Sigmoid colon (tissue), 7 donors: ENCODE data around the gene LMF1. TPM values are rescaled to one million over a fixed set of nuclear protein-coding genes. Genes with fewer than 3 reads are reported as not detected.
"Not testable (repeated sequence)": the region's sequence is repeated elsewhere in the genome, so short reads cannot be mapped to it uniquely, and the experiment has no call there.

Experiments used
- DNase-seq: peaks from one replicate; pipeline ENCODE4 v3.0.0-alpha.2; 2019
- H3K27ac ChIP-seq, 4 donors: fragments of 200-600 bp; sonication (generic); one replicate each; pipeline ENCODE4 v1.5.1; 2016 to 2019; ENCODE audit warnings: mild to moderate bottlenecking in 1 of 4
- H3K27me3 ChIP-seq, 3 donors: fragments of 200-600 bp; sonication (generic); one replicate each; pipeline ENCODE4 v1.5.1; 2019; ENCODE audit warnings: mild to moderate bottlenecking in 1 of 3
- H3K36me3 ChIP-seq, 4 donors: fragments of 200-600 bp; sonication (generic); one replicate each; pipeline ENCODE4 v1.5.1; 2016 to 2019
- H3K4me1 ChIP-seq, 4 donors: fragments of 200-600 bp; sonication (generic); one replicate each; pipeline ENCODE4 v1.5.1; 2017 to 2019
- H3K4me3 ChIP-seq, 4 donors: fragments of 200-600 bp; sonication (generic); one replicate each; pipeline ENCODE4 v1.5.1; 2017 to 2019; ENCODE audit warnings: mild to moderate bottlenecking in 2 of 4, moderate library complexity in 1 of 4
- H3K9me3 ChIP-seq, 4 donors: fragments of 200-600 bp in 3 of 4; sonication (generic) in 3 of 4; one replicate each; pipeline versions ENCODE4 v1.5.1 to v1.6.1; 2013 to 2019
- EP300 ChIP-seq, 4 donors: sonication (generic); formaldehyde crosslinking; IDR thresholded peaks; one replicate each; pipeline ENCODE4 v1.6.1; 2017; ENCODE audit warnings: antibody characterized with exemption in 4 of 4
- POLR2A ChIP-seq, 2 donors: fragments of 450-650 bp; IDR thresholded peaks; one replicate each; pipeline ENCODE4 v1.6.1; 2016; ENCODE audit warnings: antibody characterized with exemption in 2 of 2, mild to moderate bottlenecking in 2 of 2, moderate library complexity in 2 of 2
- POLR2AphosphoS5 ChIP-seq, 4 donors: sonication (generic); formaldehyde crosslinking; IDR thresholded peaks; one replicate each; pipeline ENCODE4 v1.6.1; 2017; ENCODE audit warnings: antibody characterized with exemption in 4 of 4
- WGBS, 2 donors: extraction: QIAGEN DNeasy Blood & Tissue Kit; methylation state at CpG; one replicate each; pipeline ENCODE4 v1.1.7; 2013; 5-methylcytosine and 5-hydroxymethylcytosine counted together
- intact Hi-C: fragments of 100-400 bp; cut with DNase I; formaldehyde crosslinking; loops from one replicate; pipeline ENCODE4 v1.15.1; 2023
- polyA plus RNA-seq, 3 donors: library from polyadenylated mRNA; stranded (reverse); fragments of 200-250 nt; gene quantifications; one replicate each; pipeline ENCODE4 v1.2.3, GENCODE V29; 2013
- total RNA-seq, 4 donors: library from RNA; depleted of rRNA; stranded (reverse); fragments of >200 nt; gene quantifications; one replicate each; pipeline ENCODE4 v1.1.0, GENCODE V29; 2016
- TF ChIP-seq, protein P1 (sequence below), 4 experiments: fragments of 450-650 bp in 3 of 4; fragments of 200-600 bp in 1 of 4; IDR thresholded peaks; one replicate each; pipeline ENCODE4 v1.5.1; 2016 to 2019; ENCODE audit warnings: antibody characterized with exemption in 4 of 4, mild to moderate bottlenecking in 3 of 4, moderate library complexity in 2 of 4
- donor health status: healthy with polysubstance abuse.
- donor health status: Bipolar disorder and iron deficiency.
- donor health status: healthy.

Gene LMF1
- total and polyA plus RNA-seq, 7 donors: 1.2 to 34.1 (median 19.9) TPM

- Histone ChIP-seq H3K36me3 (peaks cover 0 to 4% (median 0%) of the 10 kb centered on the region in 4 donors), H3K27ac (peak overlapping the region in 3 of 4 donors; percentile 70 to 81 (median 78)), H3K4me1 (peaks cover 0 to 38% (median 31%) of the 10 kb centered on the region in 4 donors), H3K9me3 (no peaks in the 10 kb centered on the region), H3K27me3 (no peaks in the 10 kb centered on the region), H3K4me3 (peak overlapping the region; percentile 26 to 46 (median 38))
- 11 to 37% methylated on average over 17 of the region's 17 CpGs for WGBS, 2 donors
- intact Hi-C loops: no loop called here
- TF ChIP-seq POLR2A (IDR thresholded peaks at IDR 0.05) (no peak), POLR2AphosphoS5 (IDR thresholded peaks at IDR 0.05) (no peak), EP300 (IDR thresholded peaks at IDR 0.05) (no peak)
- TF ChIP-seq, protein P1, sequence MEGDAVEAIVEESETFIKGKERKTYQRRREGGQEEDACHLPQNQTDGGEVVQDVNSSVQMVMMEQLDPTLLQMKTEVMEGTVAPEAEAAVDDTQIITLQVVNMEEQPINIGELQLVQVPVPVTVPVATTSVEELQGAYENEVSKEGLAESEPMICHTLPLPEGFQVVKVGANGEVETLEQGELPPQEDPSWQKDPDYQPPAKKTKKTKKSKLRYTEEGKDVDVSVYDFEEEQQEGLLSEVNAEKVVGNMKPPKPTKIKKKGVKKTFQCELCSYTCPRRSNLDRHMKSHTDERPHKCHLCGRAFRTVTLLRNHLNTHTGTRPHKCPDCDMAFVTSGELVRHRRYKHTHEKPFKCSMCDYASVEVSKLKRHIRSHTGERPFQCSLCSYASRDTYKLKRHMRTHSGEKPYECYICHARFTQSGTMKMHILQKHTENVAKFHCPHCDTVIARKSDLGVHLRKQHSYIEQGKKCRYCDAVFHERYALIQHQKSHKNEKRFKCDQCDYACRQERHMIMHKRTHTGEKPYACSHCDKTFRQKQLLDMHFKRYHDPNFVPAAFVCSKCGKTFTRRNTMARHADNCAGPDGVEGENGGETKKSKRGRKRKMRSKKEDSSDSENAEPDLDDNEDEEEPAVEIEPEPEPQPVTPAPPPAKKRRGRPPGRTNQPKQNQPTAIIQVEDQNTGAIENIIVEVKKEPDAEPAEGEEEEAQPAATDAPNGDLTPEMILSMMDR (IDR thresholded peaks at IDR 0.05): no peak
- DNase-seq: no peak
These were observed 6.9 kb downstream of the LMF1 start for GRCh38 chr16:963913-964312.

DNA sequence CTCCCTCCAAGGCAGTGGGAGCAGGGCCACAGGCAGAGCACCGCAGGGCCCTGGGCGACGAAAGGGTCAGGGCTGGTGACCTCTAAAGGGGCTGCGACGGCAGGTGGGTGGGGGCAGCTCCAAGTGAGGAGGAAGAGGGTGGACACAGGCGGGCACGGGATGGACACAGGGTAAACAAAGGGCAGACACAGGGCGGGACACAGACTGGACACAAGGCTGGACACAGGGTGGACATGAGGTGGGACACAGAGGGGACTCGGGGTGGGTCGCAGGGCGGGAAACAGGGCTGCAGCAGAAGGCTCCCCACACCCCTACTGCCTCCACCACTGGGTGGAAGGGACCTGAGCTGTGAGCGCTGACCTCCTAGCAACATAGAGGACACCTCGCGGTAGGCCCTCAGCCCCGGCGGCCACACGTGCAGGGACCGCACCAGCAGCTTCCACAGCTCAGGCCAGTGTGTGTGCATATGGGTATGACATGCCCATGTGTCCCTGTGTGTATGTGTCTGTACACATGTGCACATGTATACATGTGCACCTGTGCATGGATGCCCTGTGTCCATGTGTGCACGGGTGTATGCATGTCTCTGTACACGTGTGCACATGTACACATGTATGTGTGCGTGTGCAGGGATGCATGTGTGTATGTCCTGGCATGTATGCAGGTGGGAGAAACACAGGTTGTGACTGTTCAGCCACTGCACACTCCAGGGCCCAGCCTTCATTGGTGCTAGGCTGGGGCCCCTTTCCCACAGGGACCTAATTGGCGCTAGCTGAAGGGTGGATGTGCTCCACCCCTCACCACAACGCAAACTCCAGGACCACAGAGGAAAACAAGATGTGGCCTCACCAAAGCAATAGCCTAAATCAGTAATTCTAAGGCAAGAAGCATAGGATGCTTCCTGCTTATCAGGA is 7.6 kb downstream of the LMF1 start:
- Histone ChIP-seq H3K36me3 (peaks cover 0 to 4% (median 0%) of the 10 kb centered on the region in 4 donors), H3K27ac (peak overlapping the region in 3 of 4 donors; percentile 70 to 81 (median 78)), H3K9me3 (no peaks in the 10 kb centered on the region), H3K4me1 (peaks cover 0 to 31% (median 29%) of the 10 kb centered on the region in 4 donors), H3K27me3 (no peaks in the 10 kb centered on the region), H3K4me3 (peak overlapping the region in 3 of 4 donors; percentile 34 to 46 (median 42))
- no peak for DNase-seq
- intact Hi-C loops: no loop called here
- TF ChIP-seq, protein P1 (IDR thresholded peaks at IDR 0.05): no peak
- TF ChIP-seq POLR2A (IDR thresholded peaks at IDR 0.05) (no peak), POLR2AphosphoS5 (IDR thresholded peaks at IDR 0.05) (no peak), EP300 (IDR thresholded peaks at IDR 0.05) (no peak)
- 86% methylated on average over 23 of the region's 23 CpGs for WGBS, 2 donors

- TF ChIP-seq, protein P1 (IDR thresholded peaks at IDR 0.05): no peak
- no peak for TF ChIP-seq POLR2AphosphoS5 (IDR thresholded peaks at IDR 0.05)
- TF ChIP-seq POLR2A (IDR thresholded peaks at IDR 0.05): no peak
- TF ChIP-seq EP300 (IDR thresholded peaks at IDR 0.05): no peak
- Histone ChIP-seq H3K4me1 (peaks cover 0 to 31% (median 29%) of the 10 kb centered on the region in 4 donors), H3K27ac (no peak overlapping the region), H3K4me3 (no peak overlapping the region), H3K27me3 (no peaks in the 10 kb centered on the region), H3K9me3 (no peaks in the 10 kb centered on the region), H3K36me3 (no peaks in the 10 kb centered on the region)
- DNase-seq: no peak
- 87 to 92% methylated on average over 22 of the region's 22 CpGs for WGBS, 2 donors
- intact Hi-C loops: no loop called here
These were observed 8.4 kb downstream of the LMF1 start for GRCh38 chr16:962366-962765.

DNA sequence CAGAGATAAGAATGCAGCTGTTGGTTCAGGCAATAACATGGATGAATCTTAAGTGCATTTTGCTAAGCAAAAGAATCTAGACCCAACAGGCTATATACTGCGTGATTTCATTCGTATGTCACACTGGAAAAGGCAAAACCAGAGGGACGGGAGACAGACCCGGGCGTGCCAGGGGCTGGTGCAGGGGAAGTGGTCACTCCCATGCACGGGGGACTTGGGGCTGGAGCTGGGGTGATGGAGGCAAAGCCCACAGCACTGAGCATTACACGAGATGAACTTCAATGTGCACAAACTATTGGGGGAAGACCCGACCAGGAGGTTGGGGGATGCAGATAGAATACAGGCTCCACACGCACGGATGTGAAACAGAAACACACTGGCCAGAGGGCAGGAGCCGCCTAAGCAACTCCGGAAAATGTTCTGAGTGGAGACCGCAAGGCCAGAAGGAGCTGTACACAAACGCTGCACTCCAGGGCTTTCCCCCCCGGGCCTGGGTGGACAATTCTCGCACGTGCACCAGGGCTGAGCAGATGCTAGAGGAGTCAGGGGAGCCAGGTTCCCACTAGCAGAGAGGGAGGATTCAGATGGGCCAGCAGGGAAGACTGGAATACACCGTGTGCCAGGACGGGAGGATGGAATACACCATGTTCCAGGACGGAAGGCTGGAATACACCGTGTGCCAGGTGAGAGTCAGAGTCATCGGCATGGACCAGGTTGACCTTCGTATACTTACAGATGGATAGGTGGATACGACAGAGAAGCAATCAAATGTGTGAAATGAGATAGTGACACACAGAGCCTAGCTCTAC is 11.3 kb downstream of the LMF1 start:
- intact Hi-C loops: no loop called here
- TF ChIP-seq POLR2A (IDR thresholded peaks at IDR 0.05): no peak
- TF ChIP-seq POLR2AphosphoS5 (IDR thresholded peaks at IDR 0.05): no peak
- peaks cover 0 to 23% (median 21%) of the 10 kb centered on the region in 4 donors for H3K4me1 ChIP-seq
- H3K36me3 ChIP-seq: no peaks in the 10 kb centered on the region
- WGBS, 2 donors: 89 to 92% methylated on average over 24 of the region's 24 CpGs
- H3K27me3 ChIP-seq: no peaks in the 10 kb centered on the region
- DNase-seq: no peak
- H3K4me3 ChIP-seq: no peak overlapping the region
- no peaks in the 10 kb centered on the region for H3K9me3 ChIP-seq
- no peak overlapping the region for H3K27ac ChIP-seq

DNA sequence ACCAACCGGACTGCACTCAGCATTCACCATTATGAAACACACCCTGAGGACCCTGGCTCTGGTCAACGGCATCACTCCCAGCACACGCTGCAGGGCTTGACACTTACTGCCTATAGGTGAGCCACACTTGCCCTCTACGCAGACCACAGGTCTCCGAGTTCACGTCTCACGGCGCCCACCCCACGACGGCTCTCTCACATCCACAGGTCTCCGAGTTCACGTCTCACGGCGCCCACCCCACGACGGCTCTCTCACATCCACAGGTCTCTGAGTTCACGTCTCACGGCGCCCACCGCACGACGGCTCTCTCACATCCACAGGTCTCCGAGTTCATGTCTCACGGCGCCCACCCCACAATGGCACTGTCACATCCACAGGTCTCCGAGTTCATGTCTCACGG is 15.0 kb downstream of the LMF1 start:
- H3K27ac ChIP-seq, DNase-seq, H3K27me3 ChIP-seq, H3K4me3 ChIP-seq, intact Hi-C loops, H3K4me1 ChIP-seq, H3K9me3 ChIP-seq: not testable (repeated sequence)
- H3K36me3 ChIP-seq: peaks cover 0 to 18% (median 7%) of the 10 kb centered on the region in 4 donors
- WGBS, 2 donors: 93 to 97% methylated on average over 19 to 27 of the region's 27 CpGs

GRCh38 chr16:953818-954217 is 17.0 kb downstream of the LMF1 start:
- H3K27me3 ChIP-seq, H3K27ac ChIP-seq, H3K9me3 ChIP-seq, intact Hi-C loops, H3K4me1 ChIP-seq, DNase-seq, H3K4me3 ChIP-seq: not testable (repeated sequence)
- peaks cover 0 to 18% (median 7%) of the 10 kb centered on the region in 4 donors for H3K36me3 ChIP-seq
- 84 to 85% methylated on average over 5 to 7 of the region's 7 CpGs for WGBS, 2 donors
